D341Med (cell line): ENCODE data around the gene DDX1.
"Not testable (repeated sequence)": the region's sequence is repeated elsewhere in the genome, so short reads cannot be mapped to it uniquely, and the experiment has no call there.

Source experiments
- DNase-seq: peaks from one replicate; pipeline ENCODE4 v3.0.0; 2012; ENCODE audit warnings: low spot score

DDX1 gene

GRCh38 chr2:15616850-15617777 is 25.4 kb downstream of the DDX1 start:
- DNase-seq = no peak

DNA sequence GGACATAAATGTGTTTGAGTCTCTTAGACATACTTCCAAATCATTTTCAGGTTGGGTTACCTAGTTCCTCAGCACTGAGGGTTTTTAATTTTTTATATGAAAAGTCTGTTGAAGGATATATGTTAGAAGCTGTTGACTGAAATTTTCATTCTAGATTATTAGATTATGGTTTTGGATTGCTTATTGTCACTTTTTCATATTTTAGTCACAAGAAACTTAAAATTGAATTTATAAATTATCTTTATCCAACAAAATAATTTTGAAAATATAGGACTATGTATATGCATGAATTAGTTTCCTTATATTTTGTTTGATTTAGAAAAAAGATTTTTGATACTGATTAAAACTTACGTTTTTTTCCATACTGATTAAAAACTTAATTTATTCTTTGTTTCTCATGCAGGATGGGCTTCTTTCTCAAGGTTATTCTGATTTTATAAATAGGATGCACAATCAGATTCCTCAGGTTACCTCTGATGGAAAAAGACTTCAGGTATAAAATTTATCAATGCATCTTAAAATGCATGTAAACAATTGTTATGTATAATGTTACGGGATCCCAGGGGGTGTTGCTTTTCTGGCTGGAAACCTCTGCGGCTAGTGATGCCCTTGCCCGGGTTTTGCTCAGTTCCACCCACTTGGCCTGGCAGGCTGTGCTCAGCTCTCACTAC is 26.2 kb downstream of the DDX1 start:
- DNase-seq = no peak

- no peak for DNase-seq
Measured at GRCh38 chr2:15618449-15618855, 26.8 kb downstream of the DDX1 start.

GRCh38 chr2:15619076-15619475 is 27.4 kb downstream of the DDX1 start:
- DNase-seq = no peak

- no peak for DNase-seq
Measured at GRCh38 chr2:15619510-15619909, 27.8 kb downstream of the DDX1 start.

GRCh38 chr2:15619938-15620337 is 28.3 kb downstream of the DDX1 start:
- DNase-seq = no peak

DNA sequence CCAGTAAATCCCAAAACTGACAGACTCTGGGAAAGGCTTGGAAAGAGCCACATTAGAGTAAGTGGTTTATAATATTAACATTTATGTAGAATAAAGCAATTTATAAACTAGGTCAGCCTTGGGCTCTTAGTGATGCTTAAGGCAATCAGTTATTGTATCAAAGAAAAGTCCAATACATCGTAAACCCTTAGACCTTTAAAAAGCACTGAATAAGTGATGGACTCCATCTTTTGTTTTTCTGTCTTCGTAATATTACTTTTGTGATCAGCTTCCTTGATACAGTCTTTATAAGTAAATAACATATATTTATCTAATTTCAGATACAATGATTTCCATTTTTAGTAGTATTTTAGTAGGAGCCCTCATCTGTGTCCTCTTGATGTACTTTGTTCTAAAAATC is 28.7 kb downstream of the DDX1 start:
- no peak for DNase-seq

DNA sequence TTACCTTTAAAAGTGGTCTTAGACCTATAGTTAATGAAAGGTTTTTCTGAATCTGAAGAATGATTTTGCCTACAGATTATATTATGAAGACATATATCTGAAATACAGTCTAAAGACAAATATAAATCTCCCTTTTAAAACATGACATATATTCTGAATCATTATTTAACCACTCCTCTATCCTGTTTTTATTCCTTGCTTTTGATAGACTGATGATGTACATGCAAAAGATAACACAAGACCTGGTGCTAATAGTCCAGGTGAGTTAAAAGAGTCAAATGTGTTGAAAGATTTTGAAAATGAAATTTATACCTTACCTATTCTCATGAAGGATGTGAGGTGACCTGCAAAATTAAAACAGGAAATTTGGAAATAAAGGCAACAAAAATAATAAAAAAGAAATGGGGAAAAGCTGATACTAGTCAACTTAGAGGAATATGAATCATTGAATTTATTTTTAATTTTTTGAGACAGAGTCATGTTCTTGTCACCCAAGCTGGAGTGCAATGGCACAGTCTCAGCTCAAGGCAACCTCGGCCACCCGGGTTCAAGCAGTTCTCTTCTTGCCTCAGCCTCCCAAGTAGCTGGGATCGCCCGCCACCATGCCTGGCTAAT is 29.3 kb downstream of the DDX1 start:
- no peak for DNase-seq

- DNase-seq = not testable (repeated sequence)
Measured at GRCh38 chr2:15621472-15621870, 29.8 kb downstream of the DDX1 start.

- DNase-seq = no peak
Measured at GRCh38 chr2:15622214-15622613, 30.5 kb downstream of the DDX1 start.

- no peak for DNase-seq
Measured at GRCh38 chr2:15622614-15623480, 31.2 kb downstream of the DDX1 start.

DNA sequence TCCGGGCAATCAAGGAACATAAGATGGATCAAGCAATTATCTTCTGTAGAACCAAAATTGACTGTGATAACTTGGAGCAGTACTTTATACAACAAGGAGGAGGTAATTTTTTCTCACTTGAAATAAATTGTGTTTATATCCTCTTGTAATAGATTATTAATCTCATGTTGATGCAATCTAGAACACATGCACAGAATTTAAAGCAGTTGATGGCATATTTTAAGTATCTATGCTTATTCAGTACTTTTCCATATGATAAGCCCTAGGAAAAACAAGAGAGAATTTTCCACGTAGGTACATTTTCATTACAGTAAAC is 31.8 kb downstream of the DDX1 start:
- DNase-seq = no peak

- no peak for DNase-seq
Measured at GRCh38 chr2:15623898-15624541, 32.4 kb downstream of the DDX1 start.

DNA sequence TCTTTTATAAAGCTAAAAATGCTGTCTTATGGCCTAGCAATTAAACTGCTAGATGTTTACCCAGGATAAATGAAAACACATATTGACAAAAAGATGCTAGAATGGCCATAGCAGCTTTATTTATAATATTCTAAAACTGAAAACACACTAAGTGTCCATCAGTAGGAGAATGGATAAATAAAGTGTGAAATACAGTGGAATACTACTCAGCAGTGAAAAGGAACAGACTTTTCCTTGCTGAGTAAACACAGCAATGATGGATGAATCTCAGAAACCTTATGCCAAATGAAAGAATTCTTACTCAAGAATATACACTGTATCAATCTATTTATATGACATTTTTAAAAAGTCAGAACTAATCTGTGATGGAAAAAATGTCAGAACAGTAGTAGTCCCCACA is 33.2 kb downstream of the DDX1 start:
- no peak for DNase-seq

- no peak for DNase-seq
Measured at GRCh38 chr2:15625344-15626036, 33.8 kb downstream of the DDX1 start.

DNA sequence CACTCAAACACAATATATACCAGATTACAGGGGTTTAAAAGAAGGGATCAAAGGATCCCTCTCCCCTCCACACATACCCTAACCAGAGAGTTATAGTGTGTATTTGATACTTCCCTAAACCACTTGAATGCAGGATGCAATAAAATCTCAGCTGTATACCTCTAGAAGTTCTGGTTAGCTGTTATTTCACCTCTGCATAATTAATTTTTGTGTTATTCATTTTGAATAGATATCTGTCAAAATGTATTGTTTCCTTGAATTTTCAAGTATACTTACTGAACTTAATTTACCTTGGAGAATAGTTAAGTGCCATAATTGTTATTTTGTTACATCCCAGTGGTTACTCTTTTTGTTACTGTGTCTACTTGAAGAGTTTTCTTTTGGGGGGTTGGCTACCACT is 34.5 kb downstream of the DDX1 start:
- no peak for DNase-seq

- DNase-seq = no peak
Measured at GRCh38 chr2:15626967-15627366, 35.3 kb downstream of the DDX1 start.

- no peak for DNase-seq
Measured at GRCh38 chr2:15627817-15628684, 36.4 kb downstream of the DDX1 start.

- DNase-seq = no peak
Measured at GRCh38 chr2:15628899-15629855, 37.5 kb downstream of the DDX1 start.
